HG03039 (cell line): ENCODE results near the gene STX8.
A peak's percentile ranks its signal among the peaks of the same experiment; 100 is the strongest.
"Not testable (repeated sequence)": the region's sequence is repeated elsewhere in the genome, so short reads cannot be mapped to it uniquely, and the experiment has no call there.

Experiments
- ATAC-seq: cut with Tn5 transposase; IDR thresholded peaks from one replicate; pipeline ENCODE4 v1.9.1; 2021; ENCODE audit warnings: mild to moderate bottlenecking, moderate library complexity; ENCODE audit not compliant: unreplicated experiment

The STX8 gene, protein sequence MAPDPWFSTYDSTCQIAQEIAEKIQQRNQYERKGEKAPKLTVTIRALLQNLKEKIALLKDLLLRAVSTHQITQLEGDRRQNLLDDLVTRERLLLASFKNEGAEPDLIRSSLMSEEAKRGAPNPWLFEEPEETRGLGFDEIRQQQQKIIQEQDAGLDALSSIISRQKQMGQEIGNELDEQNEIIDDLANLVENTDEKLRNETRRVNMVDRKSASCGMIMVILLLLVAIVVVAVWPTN

GRCh38 chr17:9575381-9576101 is at the start of gene STX8:
STX8 (minus strand) TSS chr17:9575820; CDS start chr17:9575808, 12 bp downstream.
- ATAC-seq = peak; percentile 80

DNA sequence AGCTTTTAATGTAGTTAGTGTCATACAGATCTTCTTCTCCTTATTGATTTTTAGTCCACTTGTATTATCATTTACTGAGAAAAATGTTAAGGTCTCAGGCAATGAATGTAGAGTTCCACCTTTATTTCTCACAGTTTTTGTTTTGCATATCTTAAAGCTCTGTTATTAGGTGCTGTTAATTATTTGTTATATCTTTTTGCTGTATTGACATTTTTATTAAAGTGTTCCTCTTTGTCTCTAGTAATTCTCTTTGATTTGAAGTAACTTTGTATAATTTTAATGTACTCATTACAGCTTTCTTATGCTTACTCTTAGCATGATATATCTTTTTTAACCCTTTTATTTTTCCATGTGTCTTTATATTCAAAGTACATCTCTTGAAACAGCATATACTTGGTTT is 47.3 kb upstream of the STX8 start:
- no peak for ATAC-seq

GRCh38 chr17:9615486-9615885 is 39.9 kb upstream of the STX8 start:
- no peak for ATAC-seq

DNA sequence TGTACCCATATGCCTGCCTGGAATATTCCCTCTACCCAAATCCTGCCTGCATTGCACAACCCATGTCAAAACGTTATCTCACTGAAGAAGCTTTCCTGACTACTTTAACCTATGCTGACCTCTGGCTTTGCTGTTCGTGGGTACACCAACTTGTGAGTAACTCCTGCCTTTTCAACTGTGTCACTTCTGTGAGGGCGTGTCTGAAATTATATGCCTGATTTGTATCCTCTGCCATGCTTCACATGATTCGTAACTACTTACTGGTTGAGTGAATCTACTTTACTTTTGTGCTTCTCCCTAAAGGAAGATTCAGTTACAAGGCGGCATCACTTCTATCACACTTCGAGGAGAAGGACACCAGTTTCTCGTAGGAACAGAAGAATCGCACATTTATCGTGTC is 36.4 kb upstream of the STX8 start:
- no peak for ATAC-seq

DNA sequence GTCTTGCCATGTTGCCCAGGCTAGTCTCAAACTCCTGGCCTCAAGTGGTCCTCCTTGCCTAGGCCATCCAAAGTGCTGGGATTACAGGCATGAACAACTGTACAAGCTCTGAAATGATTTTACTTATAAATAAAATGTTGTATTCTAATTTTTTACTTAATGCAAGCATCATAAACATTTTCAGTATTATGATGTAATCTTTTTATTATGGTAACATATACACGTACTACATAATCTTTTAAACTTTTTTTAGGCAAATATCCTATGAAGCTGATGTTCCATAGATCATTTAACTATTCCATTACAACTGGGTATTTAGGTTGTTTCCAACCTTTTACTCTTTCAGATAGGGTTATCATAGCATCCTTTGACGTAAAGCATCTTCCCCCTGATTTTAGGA is 35.9 kb upstream of the STX8 start:
- no peak for ATAC-seq

GRCh38 chr17:9607058-9607457 is 31.4 kb upstream of the STX8 start:
- not testable (repeated sequence) for ATAC-seq

GRCh38 chr17:9606453-9606852 is 30.8 kb upstream of the STX8 start:
- ATAC-seq = no peak

DNA sequence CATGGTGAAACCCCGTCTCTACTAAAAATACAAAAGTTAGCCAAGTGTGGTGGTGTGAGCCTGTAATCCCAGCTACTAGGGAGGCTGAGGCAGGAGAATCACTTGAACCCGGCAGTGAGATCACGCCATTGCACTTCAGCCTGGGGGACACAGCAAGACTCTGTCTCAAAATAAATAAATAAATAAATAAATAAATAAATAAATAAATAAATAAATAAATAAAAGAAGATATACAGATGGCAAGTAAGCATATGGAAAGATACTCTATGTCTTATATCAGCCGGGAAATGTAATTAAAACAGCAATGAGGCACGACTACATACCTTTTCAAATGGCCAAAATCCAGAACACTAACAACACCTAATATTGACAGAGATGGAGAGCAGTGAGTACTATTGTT is 29.0 kb upstream of the STX8 start:
- not testable (repeated sequence) for ATAC-seq

DNA sequence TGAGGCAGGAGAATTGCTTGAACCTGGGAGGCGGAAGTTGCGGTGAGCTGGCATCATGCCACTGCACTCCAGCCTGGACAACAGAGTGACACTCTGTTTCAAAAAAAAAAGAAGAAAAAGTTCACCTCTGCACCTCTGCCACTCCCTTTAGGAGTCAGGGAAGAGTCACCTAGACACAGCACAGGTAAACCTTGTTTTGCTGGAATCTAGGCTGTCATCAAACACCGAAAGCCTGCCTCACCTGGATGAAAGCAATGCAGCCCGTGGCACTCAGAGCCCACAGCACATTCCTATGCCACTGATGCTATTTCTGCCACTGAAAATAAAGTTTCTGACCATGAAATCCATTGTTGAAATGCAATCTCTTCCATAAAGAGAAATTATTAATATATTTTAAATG is 23.0 kb upstream of the STX8 start:
- ATAC-seq = no peak

DNA sequence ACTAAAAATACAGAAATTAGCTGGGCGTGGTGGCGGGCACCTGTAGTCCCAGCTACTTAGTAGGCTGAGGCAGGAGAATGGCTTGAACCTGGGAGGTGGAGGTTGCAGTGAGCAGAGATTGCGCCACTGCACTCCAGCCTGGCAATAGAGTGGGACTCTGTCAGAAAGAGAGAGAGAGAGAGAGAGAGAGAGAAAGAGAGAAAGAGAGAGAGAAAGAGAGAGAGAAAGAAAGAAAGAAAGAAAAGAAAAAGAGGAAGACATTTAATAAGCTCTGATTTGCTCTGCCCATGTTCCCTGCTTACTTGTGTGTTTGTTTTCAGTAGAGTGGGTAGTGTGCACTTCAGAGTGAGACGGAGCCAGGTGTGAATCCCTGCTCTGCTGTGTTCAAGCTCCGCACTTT is 22.0 kb upstream of the STX8 start:
- not testable (repeated sequence) for ATAC-seq

- no peak for ATAC-seq
These were observed 18.4 kb upstream of the STX8 start for GRCh38 chr17:9594065-9594464.

DNA sequence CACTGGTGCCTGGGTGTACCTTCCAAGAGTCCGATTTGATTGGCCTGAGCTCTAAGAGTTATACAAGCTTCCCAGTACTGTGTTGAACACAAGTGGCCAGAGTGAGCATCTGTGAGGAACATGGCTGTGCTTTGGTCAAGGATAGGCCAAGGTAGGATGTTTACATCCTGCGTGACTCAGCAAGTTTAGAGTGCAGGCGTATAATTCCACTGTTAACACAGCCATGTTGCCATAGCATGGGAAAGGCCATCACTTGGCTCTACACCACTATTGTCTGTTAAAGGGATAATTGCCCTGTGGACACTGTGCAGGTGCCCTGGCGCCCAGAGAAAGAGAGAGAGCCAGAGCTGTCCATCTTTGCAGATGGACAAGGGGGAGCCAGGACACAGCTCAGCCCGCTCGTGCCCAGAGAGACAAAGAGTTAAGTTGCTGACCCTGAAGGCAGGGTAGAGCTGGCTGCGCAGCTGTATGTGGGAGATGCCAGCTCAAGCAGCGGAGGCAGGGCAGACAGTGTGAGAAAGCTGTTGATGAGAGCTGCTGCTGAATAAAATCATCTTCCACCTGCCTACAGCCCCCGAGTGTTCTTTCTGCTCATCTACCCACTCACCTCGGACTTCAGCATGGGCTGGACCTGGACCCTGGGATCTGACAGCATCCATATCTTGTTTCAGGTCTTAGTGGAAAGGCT is 12.5 kb upstream of the STX8 start:
- no peak for ATAC-seq

DNA sequence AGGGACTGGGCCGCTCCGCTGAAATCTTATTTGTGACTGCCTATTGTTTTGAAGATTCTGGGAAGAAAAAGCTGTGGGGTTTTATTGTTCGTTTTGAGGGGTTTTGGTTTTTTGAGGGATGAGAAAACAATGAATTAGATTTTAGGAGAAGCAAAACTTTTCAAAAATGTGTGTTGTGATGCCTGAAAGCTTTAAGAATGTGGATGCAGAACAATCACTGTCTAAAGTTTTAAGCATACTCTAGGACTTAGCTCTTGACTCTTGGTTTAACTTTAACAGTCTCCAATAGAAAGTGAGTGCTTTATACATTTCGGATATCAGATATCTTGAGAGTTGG is 1.7 kb upstream of the STX8 start:
- ATAC-seq = no peak

DNA sequence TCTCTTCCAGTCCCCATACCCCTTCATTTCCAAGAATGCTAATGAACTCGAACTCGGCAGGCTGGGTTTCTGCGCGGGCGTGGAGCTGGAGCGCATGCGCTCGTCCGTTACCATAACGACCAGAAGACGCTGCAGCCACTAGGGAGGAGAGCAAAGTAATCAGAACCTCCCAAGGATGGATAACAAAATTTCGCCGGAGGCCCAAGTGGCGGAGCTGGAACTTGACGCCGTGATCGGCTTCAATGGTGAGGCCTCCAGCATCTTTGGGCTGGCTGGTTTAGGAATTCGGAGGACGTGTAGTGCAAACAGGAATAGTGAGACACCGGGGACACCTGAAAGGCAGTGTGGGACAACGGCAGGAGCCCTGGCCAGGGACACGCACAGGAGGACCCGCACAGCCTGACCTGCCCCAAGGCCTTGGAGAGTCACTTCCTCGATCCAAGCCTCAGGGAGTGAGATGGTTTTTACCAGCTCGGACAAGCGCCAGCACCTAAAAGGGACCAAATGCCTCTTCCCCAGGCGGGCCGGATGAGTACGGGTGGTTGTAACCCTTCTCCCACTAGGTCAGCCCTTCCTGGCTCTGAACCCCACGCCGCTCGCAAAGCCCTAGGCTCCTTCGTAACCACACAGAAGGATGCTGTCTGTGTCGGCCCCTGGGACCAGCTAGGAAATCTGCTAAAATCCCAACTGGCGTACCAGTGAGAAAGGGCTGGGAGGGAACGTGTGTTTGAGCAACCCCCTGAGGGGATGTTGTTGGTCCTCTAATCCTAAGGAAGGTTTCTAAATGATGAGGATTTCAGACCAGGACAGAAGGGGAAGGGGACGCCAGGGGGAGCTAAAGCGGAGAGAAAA is 1.1 kb upstream of the STX8 start, which contains the start of gene CFAP52:
CFAP52 (plus strand) TSS at position 122 of the 852 bp plus-strand sequence; CDS start at position 176, 54 bp downstream.
- ATAC-seq = peak; percentile 48

DNA sequence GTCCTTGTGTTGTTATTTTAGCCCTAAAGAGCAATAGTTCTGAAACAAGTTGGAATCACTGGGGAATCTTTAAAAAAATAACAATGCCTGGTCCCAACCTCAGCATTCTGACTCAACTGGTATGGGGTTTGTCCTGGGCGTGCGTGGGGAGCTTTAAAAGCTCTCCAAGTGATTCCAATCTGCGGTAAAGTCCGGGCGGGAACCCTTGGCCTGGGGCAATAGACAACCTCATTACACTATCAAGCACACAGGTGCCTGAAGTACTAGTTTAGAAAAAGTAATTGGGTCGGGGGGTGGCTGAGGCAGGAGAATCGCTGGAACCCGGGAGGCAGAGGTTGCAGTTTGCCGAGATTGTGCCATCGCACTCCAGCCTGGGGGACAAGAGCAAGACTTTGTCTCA is 4.4 kb downstream of the STX8 start:
- no peak for ATAC-seq

DNA sequence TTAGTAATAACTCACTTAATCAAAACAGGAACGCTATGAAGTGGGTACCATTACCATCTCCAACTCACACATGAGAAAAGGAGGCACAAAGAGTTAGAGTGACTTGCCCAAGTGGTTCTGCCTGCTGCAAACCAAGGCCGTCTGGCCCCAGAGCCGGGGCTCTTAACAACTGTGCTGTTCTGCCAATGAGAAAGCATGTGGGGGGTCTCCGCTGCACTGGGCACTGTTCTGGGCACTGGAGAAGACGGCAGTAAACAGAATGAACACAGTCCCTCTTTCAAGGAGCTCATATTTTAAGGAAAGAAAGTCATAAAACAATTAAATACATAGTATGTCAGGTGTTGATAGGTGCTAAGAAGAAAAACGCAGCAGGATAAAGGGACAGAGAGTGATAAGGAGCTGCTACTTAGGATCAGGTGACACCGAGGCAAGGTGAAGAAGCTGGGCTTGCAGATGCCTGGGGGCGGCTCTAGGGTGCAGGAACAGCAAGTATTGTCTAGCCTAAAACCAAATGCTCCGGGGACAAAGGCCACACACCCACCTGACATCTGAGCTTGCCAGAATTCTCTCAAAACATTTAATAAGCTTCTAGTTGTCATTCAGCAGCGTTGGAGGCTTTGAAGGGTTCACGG is 6.5 kb downstream of the STX8 start:
- no peak for ATAC-seq

DNA sequence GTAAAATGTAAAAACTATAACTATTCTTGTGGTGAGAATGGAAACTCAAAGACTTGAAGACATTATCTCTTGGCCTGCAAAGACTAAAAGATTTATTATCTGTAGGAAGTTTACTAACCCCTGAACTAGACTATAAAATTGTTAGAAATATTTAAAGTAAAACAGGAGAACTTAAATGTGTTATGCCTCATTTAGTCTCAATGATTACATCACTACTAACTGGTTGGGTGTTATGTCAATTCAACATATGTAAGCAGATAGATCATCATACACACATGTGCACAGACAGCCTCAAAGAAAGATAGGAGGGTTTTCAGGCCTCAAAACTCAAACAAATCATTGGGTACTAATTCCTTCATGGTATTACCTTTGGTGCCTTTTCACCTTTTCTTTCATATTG is 7.6 kb downstream of the STX8 start:
- no peak for ATAC-seq

DNA sequence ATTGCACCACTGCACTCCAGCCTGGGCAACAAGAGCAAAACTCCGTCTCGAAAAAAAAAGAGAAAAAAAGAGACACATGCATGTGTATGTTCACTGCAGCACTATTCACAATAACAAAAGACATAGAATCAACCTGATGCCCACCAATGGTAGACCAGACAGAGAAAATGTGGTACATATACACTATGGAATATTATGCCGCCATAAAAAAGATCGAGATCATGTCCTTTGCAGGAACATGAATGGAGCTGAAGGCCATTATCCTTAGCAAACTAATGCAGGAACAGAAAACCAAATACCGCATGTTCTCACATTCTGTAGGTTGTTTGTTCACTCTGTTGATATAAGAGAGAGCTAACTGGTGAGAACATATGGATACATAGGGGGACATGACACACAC is 8.9 kb downstream of the STX8 start:
- ATAC-seq = not testable (repeated sequence)

DNA sequence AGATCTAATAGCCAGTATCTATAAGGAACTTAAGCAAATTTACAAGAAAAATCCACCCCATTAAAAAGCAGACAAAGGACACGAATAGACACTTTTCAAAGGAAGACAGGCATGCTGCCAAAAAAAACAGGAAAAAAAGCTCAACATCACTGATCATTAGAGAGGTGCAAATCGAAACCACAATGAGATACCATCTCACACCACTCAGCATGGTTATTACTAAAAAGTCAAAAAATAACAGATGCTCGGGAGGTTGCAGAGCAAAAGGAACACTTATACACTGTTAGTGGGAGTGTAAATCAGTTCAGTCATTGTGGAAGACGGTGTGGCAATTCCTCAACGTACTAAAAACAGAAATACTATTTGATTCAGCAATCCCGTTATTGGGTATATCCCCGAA is 9.6 kb downstream of the STX8 start:
- ATAC-seq = no peak

DNA sequence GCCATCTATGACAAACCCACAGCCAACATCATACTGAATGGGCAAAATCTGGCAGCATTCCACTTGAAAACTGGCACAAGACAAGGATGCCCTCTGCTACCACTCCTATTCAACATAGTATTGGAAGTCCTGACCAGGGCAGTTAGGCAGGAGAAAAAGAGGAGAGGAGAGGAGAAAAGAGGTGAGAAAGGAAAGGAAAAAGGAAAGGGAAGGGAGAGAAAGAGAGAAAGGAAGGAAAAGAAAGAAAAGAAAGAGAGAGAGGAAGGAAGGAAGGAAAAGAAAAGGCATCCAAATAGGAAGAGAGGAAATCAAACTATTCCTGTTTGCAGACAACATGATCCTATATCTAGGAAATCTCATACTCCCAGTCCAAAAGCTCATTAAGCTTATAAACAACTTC is 11.5 kb downstream of the STX8 start:
- no peak for ATAC-seq

GRCh38 chr17:9557857-9558256 is 17.8 kb downstream of the STX8 start:
- ATAC-seq = no peak
